Endothelial cell of umbilical vein (primary cell): ENCODE data around the gene SCN5A.

Experiments
- CTCF ChIP-seq, 2 donors: IDR thresholded peaks; 1 replicate in 1 of 2; 2 replicates in 1 of 2; pipeline ENCODE4 v1.5.1; 2011; ENCODE audit warnings: low read length in 2 of 2, mild to moderate bottlenecking in 2 of 2, moderate library complexity in 2 of 2, control low read depth in 1 of 2, inconsistent platforms in 1 of 2, low read depth in 1 of 2; ENCODE audit not compliant: insufficient read depth in 1 of 2; ENCODE audit errors: extremely low read depth in 1 of 2
- EZH2 ChIP-seq: IDR thresholded peaks from 2 replicates; pipeline ENCODE4 v1.6.1; 2012; ENCODE audit warnings: borderline replicate concordance, low read depth, mild to moderate bottlenecking, moderate library complexity, low read length, inconsistent platforms; ENCODE audit not compliant: severe bottlenecking
- POLR2A ChIP-seq: IDR thresholded peaks from 2 replicates; pipeline ENCODE4 v1.6.1; 2012; ENCODE audit warnings: low read depth, mild to moderate bottlenecking, control low read depth, low read length
- POLR2AphosphoS5 ChIP-seq: IDR thresholded peaks from 2 replicates; pipeline ENCODE4 v1.6.1; 2012; ENCODE audit warnings: low read depth, mild to moderate bottlenecking, control low read depth, low read length, moderate library complexity; ENCODE audit not compliant: insufficient read depth

GRCh38 chr3:38560996-38561717 lies 88.3 kb downstream of the SCN5A start:
- TF ChIP-seq CTCF (IDR thresholded peaks at IDR 0.05; ENCODE audit: extremely low read depth in 1 of 2, insufficient read depth in 1 of 2, low read depth in 1 of 2, low read length in 2 of 2) (no peak), POLR2A (no peak), EZH2 (no peak), POLR2AphosphoS5 (no peak)
